Activated CD4-positive, alpha-beta T cell treated with anti-CD3 and anti-CD28 coated beads for 36 hours (primary cell): Measurements from ENCODE around the gene SPDYE16. TPM values are rescaled to one million over a fixed set of nuclear protein-coding genes. Genes with fewer than 3 reads are reported as not detected.
"Not testable (repeated sequence)": the region's sequence is repeated elsewhere in the genome, so short reads cannot be mapped to it uniquely, and the experiment has no call there.

Experiments
- ATAC-seq: fragments of 200-7000 bp; cut with Tn5 transposase; one replicate; pipeline ENCODE4 v1.10.0; 2021; ENCODE audit warnings: mild to moderate bottlenecking, moderate library complexity
- CTCF ChIA-PET: fragments of 350-600 bp; sonication (Branson Sonifier 250); formaldehyde crosslinking; loops from one replicate; lab custom pipeline; 2021; ENCODE audit warnings: antibody characterized with exemption; lab: Charles Lee
- POLR2A ChIA-PET: fragments of 350-600 bp; sonication (Branson Sonifier 250); formaldehyde crosslinking; loops from one replicate; lab custom pipeline; 2021; ENCODE audit warnings: antibody characterized with exemption, inconsistent platforms; lab: Charles Lee
- DNase-seq: peaks from one replicate; pipeline ENCODE4 v3.0.0-alpha.2; 2020
- H3K27ac Mint-ChIP-seq: one replicate; pipeline ENCODE4 v1.8.0; 2021; ENCODE audit warnings: mixed read lengths
- H3K27me3 Mint-ChIP-seq: one replicate; pipeline ENCODE4 v1.8.0; 2021; ENCODE audit warnings: mixed read lengths
- H3K36me3 Mint-ChIP-seq: one replicate; pipeline ENCODE4 v1.8.0; 2021; ENCODE audit warnings: low read depth, mixed read lengths
- H3K4me1 Mint-ChIP-seq: one replicate; pipeline ENCODE4 v1.8.0; 2021; ENCODE audit warnings: mixed read lengths
- H3K4me3 Mint-ChIP-seq: one replicate; pipeline ENCODE4 v1.8.0; 2021; ENCODE audit warnings: mild to moderate bottlenecking, moderate library complexity, mixed read lengths
- H3K9me3 Mint-ChIP-seq: one replicate; pipeline ENCODE4 v1.8.0; 2021; ENCODE audit warnings: low read depth, mixed read lengths
- intact Hi-C, 2 experiments: fragments of 100-400 bp; cut with DNase I in 1 of 2; cut with micrococcal nuclease in 1 of 2; formaldehyde crosslinking; loops; one replicate each; pipeline versions ENCODE4 v1.14.2 to v1.15.1; 2022 to 2024; cut with DNase I, micrococcal nuclease
- total RNA-seq, 2 experiments: library from RNA; stranded (reverse); gene quantifications; one replicate each; pipeline ENCODE4 v1.2.3, GENCODE V29; 2021

Gene SPDYE16
- total RNA-seq, 2 experiments from 2014 or later, result 0.18 TPM; not detected in 1

- H3K27ac Mint-ChIP-seq, result peak overlapping the region; percentile 91
- H3K27me3 Mint-ChIP-seq, CTCF ChIA-PET, H3K9me3 Mint-ChIP-seq, POLR2A ChIA-PET: not testable (repeated sequence)
- DNase-seq (peak; percentile 92), ATAC-seq (peak; percentile 99)
- peak overlapping the region; percentile 93 for H3K4me3 Mint-ChIP-seq
- peaks cover 16% of the 10 kb centered on the region for H3K4me1 Mint-ChIP-seq
- H3K36me3 Mint-ChIP-seq, result peaks cover 17% of the 10 kb centered on the region
- intact Hi-C loops, result loop anchor here in 1 of 2 experiments (5.0 kb wide), 1 partner anchor 382 kb away; no protein-coding TSS in a partner anchor
These were observed 6.1 kb upstream of the SPDYE16 start for GRCh38 chr7:76549025-76549854.

GRCh38 chr7:76531643-76532042 is 11.5 kb downstream of the SPDYE16 start:
- ATAC-seq, H3K36me3 Mint-ChIP-seq, intact Hi-C loops, H3K4me1 Mint-ChIP-seq, H3K4me3 Mint-ChIP-seq, POLR2A ChIA-PET, DNase-seq, H3K27ac Mint-ChIP-seq, CTCF ChIA-PET, H3K9me3 Mint-ChIP-seq, H3K27me3 Mint-ChIP-seq: not testable (repeated sequence)

GRCh38 chr7:76526183-76526582 is 16.9 kb downstream of the SPDYE16 start:
- CTCF ChIA-PET, H3K4me3 Mint-ChIP-seq, intact Hi-C loops, DNase-seq, POLR2A ChIA-PET, H3K36me3 Mint-ChIP-seq, H3K27me3 Mint-ChIP-seq, H3K4me1 Mint-ChIP-seq, H3K27ac Mint-ChIP-seq, ATAC-seq, H3K9me3 Mint-ChIP-seq: not testable (repeated sequence)

GRCh38 chr7:76516932-76517331 is 26.2 kb downstream of the SPDYE16 start:
- H3K36me3 Mint-ChIP-seq, intact Hi-C loops, DNase-seq: not testable (repeated sequence)

GRCh38 chr7:76515999-76516443 is 27.1 kb downstream of the SPDYE16 start:
- no peak overlapping the region for H3K4me3 Mint-ChIP-seq
- H3K36me3 Mint-ChIP-seq, result no peaks in the 10 kb centered on the region
- ChIA-PET POLR2A (no interaction called here), CTCF (no interaction called here)
- ATAC-seq, result peak; percentile 88
- intact Hi-C loops, result no loop called here
- H3K9me3 Mint-ChIP-seq, result no peaks in the 10 kb centered on the region
- DNase-seq, result peak; percentile 70
- no peaks in the 10 kb centered on the region for H3K27me3 Mint-ChIP-seq
- H3K4me1 Mint-ChIP-seq, result no peaks in the 10 kb centered on the region
- H3K27ac Mint-ChIP-seq, result no peak overlapping the region

More at GRCh38 chr7:76516932-76517331, 26.2 kb downstream of the SPDYE16 start:
- H3K27ac Mint-ChIP-seq, H3K4me3 Mint-ChIP-seq, ATAC-seq, H3K27me3 Mint-ChIP-seq, H3K4me1 Mint-ChIP-seq, H3K9me3 Mint-ChIP-seq, POLR2A ChIA-PET: not testable (repeated sequence)
- CTCF ChIA-PET, result interaction anchor here (0.6 kb wide), 1 partner anchor 790 kb away, joined by 3 read pairs; no protein-coding TSS in a partner anchor

- POLR2A ChIA-PET, result no interaction called here
- ATAC-seq, result no peak
These were observed 27.9 kb downstream of the SPDYE16 start for GRCh38 chr7:76514926-76515771.

GRCh38 chr7:76513817-76514799 is 29.0 kb downstream of the SPDYE16 start:
- POLR2A ChIA-PET, result no interaction called here
- CTCF ChIA-PET, result no interaction called here
- ATAC-seq (no peak), DNase-seq (no peak)
- intact Hi-C loops, result no loop called here
- H3K4me1 Mint-ChIP-seq, result no peaks in the 10 kb centered on the region
- no peak overlapping the region for H3K4me3 Mint-ChIP-seq
- no peak overlapping the region for H3K27ac Mint-ChIP-seq
- no peaks in the 10 kb centered on the region for H3K27me3 Mint-ChIP-seq
- no peaks in the 10 kb centered on the region for H3K36me3 Mint-ChIP-seq
- H3K9me3 Mint-ChIP-seq, result no peaks in the 10 kb centered on the region

More at GRCh38 chr7:76514926-76515771, 27.9 kb downstream of the SPDYE16 start:
- H3K4me1 Mint-ChIP-seq, result no peaks in the 10 kb centered on the region
- intact Hi-C loops, result no loop called here
- no peak overlapping the region for H3K4me3 Mint-ChIP-seq
- CTCF ChIA-PET, result no interaction called here
- no peak for DNase-seq
- no peaks in the 10 kb centered on the region for H3K36me3 Mint-ChIP-seq
- H3K9me3 Mint-ChIP-seq, result no peaks in the 10 kb centered on the region
- no peak overlapping the region for H3K27ac Mint-ChIP-seq
- H3K27me3 Mint-ChIP-seq, result no peaks in the 10 kb centered on the region

- DNase-seq, result no peak
- H3K4me3 Mint-ChIP-seq, result no peak overlapping the region
- no peaks in the 10 kb centered on the region for H3K9me3 Mint-ChIP-seq
- intact Hi-C loops, result no loop called here
- H3K27me3 Mint-ChIP-seq, result no peaks in the 10 kb centered on the region
- ChIA-PET CTCF (interaction anchor here (0.6 kb wide), 1 partner anchor 106 kb away, joined by 3 read pairs; no protein-coding TSS in a partner anchor), POLR2A (no interaction called here)
- no peaks in the 10 kb centered on the region for H3K36me3 Mint-ChIP-seq
- no peak for ATAC-seq
- no peak overlapping the region for H3K27ac Mint-ChIP-seq
- H3K4me1 Mint-ChIP-seq, result no peaks in the 10 kb centered on the region
These were observed 29.9 kb downstream of the SPDYE16 start for GRCh38 chr7:76512941-76513816.

- H3K27me3 Mint-ChIP-seq, ATAC-seq, H3K4me1 Mint-ChIP-seq, H3K27ac Mint-ChIP-seq, DNase-seq, POLR2A ChIA-PET, H3K36me3 Mint-ChIP-seq, H3K4me3 Mint-ChIP-seq, intact Hi-C loops, H3K9me3 Mint-ChIP-seq: not testable (repeated sequence)
- CTCF ChIA-PET, result interaction anchor here (0.6 kb wide), 1 partner anchor 105 kb away, joined by 3 read pairs; no protein-coding TSS in a partner anchor
These were observed 30.9 kb downstream of the SPDYE16 start for GRCh38 chr7:76511911-76512885.
